ENCODE results near the gene APLP2. TPM values are rescaled to one million over a fixed set of nuclear protein-coding genes. Genes with fewer than 3 reads are reported as not detected.

Gene APLP2
- total and polyA plus RNA-seq, 9 of the 15 experiments (the other 6 are each of a cell fraction or from before 2014, with no cell fraction given): 17.4 to 164 (median 118) TPM

GRCh38 chr11:130062026-130062425 is 7.7 kb upstream of the APLP2 start:
- intact Hi-C loops (cut with micrococcal nuclease): no loop called here
- H2AFZ ChIP-seq (ENCODE audit: low read depth, low read length): no peak overlapping the region
- peaks cover 11 to 24% of the 10 kb centered on the region in 2 experiments for H3K27me3 ChIP-seq (ENCODE audit: control insufficient read depth in 2 of 2, insufficient read depth in 2 of 2, low read length in 2 of 2)
- BruUV-seq (replicated peaks): no TSS peak
- H3K4me1 ChIP-seq (replicated peaks in 1 of 2; ENCODE audit: control insufficient read depth in 2 of 2, insufficient read depth in 2 of 2, low read length in 2 of 2): peaks cover 0 to 3% of the 10 kb centered on the region in 2 experiments; a peak in 1 of 5 replicates
- no peak for DNase-seq (ENCODE audit: extremely low read depth in 1 of 4, low spot score in 3 of 4)
- no peak overlapping the region for H3K27ac ChIP-seq (ENCODE audit: extremely low read depth, low read depth, low read length)
- 9% methylated on average over 4 of the region's 4 CpGs for WGBS (ENCODE audit: insufficient coverage, low coverage, missing lambda C conversion rate)
- ChIA-PET CTCF (ENCODE audit: low intra/inter-chr PET ratio) (no interaction called here), POLR2A (interaction anchor here (0.8 to 3.2 kb wide), 3 partner anchors 9 to 59 kb away, joined by 3 to 14 read pairs (median 4); partner anchors contain the start of gene PRDM10)
- in situ Hi-C loops (cut with MboI): no loop called here
- no peak overlapping the region for H3K9ac ChIP-seq (ENCODE audit: insufficient read depth in 1 of 2, low read depth in 2 of 2, low read length in 2 of 2)
- no peak overlapping the region for H3K4me2 ChIP-seq (ENCODE audit: insufficient read depth, low read length)
- ATAC-seq: no peak
- no peaks in the 10 kb centered on the region for H3K9me3 ChIP-seq (replicated peaks; ENCODE audit: control insufficient read depth, insufficient read depth, low read depth, low read length)
- FAIRE-seq: no peak
- H4K20me1 ChIP-seq (replicated peaks; ENCODE audit: control insufficient read depth, insufficient read depth, low read length): no peaks in the 10 kb centered on the region
- H3K4me3 ChIP-seq: no peak overlapping the region
- no peaks in the 10 kb centered on the region for H3K9me1 ChIP-seq (ENCODE audit: control insufficient read depth, insufficient read depth, low read length)
- no peaks in the 10 kb centered on the region for H3K79me2 ChIP-seq (ENCODE audit: control insufficient read depth, insufficient read depth, low read length)
- H3K36me3 ChIP-seq (ENCODE audit: control insufficient read depth, insufficient read depth, low read length): no peaks in the 10 kb centered on the region
- no peak for TF ChIP-seq NR3C1 (CRISPR knock-in tag; IDR thresholded peaks at IDR 0.05)
- no peak for TF ChIP-seq ZNF324 (CRISPR knock-in tag; IDR thresholded peaks at IDR 0.05)
- no peak for TF ChIP-seq BCLAF1 (IDR thresholded peaks at IDR 0.05; ENCODE audit: borderline replicate concordance in 1 of 2, control insufficient read depth in 1 of 2, low read depth in 2 of 2, low read length in 1 of 2)
- no peak for TF ChIP-seq ZNF609 (CRISPR knock-in tag; IDR thresholded peaks at IDR 0.05; ENCODE audit: borderline replicate concordance)
- TF ChIP-seq HNRNPLL (IDR thresholded peaks at IDR 0.05; ENCODE audit: low read depth, low read length, poor library complexity, severe bottlenecking): no peak
- no peak for TF ChIP-seq CBX8 (IDR thresholded peaks at IDR 0.05; ENCODE audit: borderline replicate concordance, extremely low read depth, low read depth, low read length, poor library complexity, severe bottlenecking)
- no peak for TF ChIP-seq SMAD3 (CRISPR knock-in tag; conservative IDR thresholded peaks at IDR 0.05)
- no peak for TF ChIP-seq TAL1 (IDR thresholded peaks at IDR 0.05)
- no peak for TF ChIP-seq ATF4 (CRISPR knock-in tag; IDR thresholded peaks at IDR 0.05)
- TF ChIP-seq MYBL2 (IDR thresholded peaks at IDR 0.05; ENCODE audit: low read depth): no peak
- TF ChIP-seq MYBL2 (CRISPR knock-in tag; IDR thresholded peaks at IDR 0.05; ENCODE audit: borderline replicate concordance): no peak
- no peak for TF ChIP-seq ELF4 (CRISPR knock-in tag; IDR thresholded peaks at IDR 0.05)
- TF ChIP-seq KDM2B (CRISPR knock-in tag; IDR thresholded peaks at IDR 0.05): no peak
- TF ChIP-seq ETS2 (tag; IDR thresholded peaks at IDR 0.05; ENCODE audit: borderline replicate concordance, poor library complexity, severe bottlenecking): no peak
